GM12878 (cell line): ENCODE measurements around the gene NOSTRIN. TPM values are rescaled to one million over a fixed set of nuclear protein-coding genes. Genes with fewer than 3 reads are reported as not detected.

Experiments used
- BHLHE40 ChIP-seq, 2 experiments: fragments of 450-650 bp in 1 of 2; IDR thresholded peaks; 2 replicates each; pipeline ENCODE4 v1.6.1; 2011 to 2017; ENCODE audit warnings: low read depth in 2 of 2, borderline replicate concordance in 1 of 2, improper control_type of control experiment in 1 of 2, low read length in 1 of 2, mild to moderate bottlenecking in 1 of 2
- CBX5 ChIP-seq: sonication (generic); IDR thresholded peaks from 2 replicates; pipeline ENCODE4 v1.6.1; 2016; ENCODE audit warnings: low read depth, moderate library complexity, mild to moderate bottlenecking, inconsistent platforms
- CHD4 ChIP-seq: fragments of 200-600 bp; sonication (generic); IDR thresholded peaks from 2 replicates; pipeline ENCODE4 v1.6.1; 2016; ENCODE audit warnings: mild to moderate bottlenecking
- EZH2 ChIP-seq: IDR thresholded peaks from 2 replicates; pipeline ENCODE4 v1.6.1; 2012; ENCODE audit warnings: low read depth, mild to moderate bottlenecking, control low read depth, inconsistent platforms, low read length, borderline replicate concordance; ENCODE audit not compliant: control insufficient read depth
- GABPA ChIP-seq: IDR thresholded peaks from 2 replicates; pipeline ENCODE4 v1.6.1; 2014; ENCODE audit warnings: antibody characterized with exemption, low read depth, mild to moderate bottlenecking, inconsistent platforms
- MEF2B ChIP-seq: fragments of 450-650 bp; IDR thresholded peaks from 2 replicates; pipeline ENCODE4 v1.6.1; 2018; ENCODE audit warnings: mild to moderate bottlenecking, moderate library complexity; ENCODE audit not compliant: partially characterized antibody, poor library complexity, severe bottlenecking
- RELA ChIP-seq: fragments of 450-650 bp; IDR thresholded peaks from 2 replicates; pipeline ENCODE4 v1.8.0; 2014; ENCODE audit warnings: borderline replicate concordance; ENCODE audit not compliant: partially characterized antibody
- SIX5 ChIP-seq: IDR thresholded peaks from 2 replicates; pipeline ENCODE4 v1.6.1; 2011; ENCODE audit warnings: mild to moderate bottlenecking, low read depth, low read length, moderate library complexity; ENCODE audit not compliant: severe bottlenecking
- TBL1XR1 ChIP-seq: IDR thresholded peaks from 2 replicates; pipeline ENCODE4 v1.6.1; 2012; ENCODE audit warnings: low read depth, low read length, improper control_type of control experiment
- polyA plus RNA-seq, 11 experiments: library from polyadenylated mRNA; depleted of rRNA in 4 of 11; unstranded in 6 of 11; stranded (reverse) in 5 of 11; fragments of >200 nt; fragmentation: Nextera tagmentation in 4 of 11; fragmentation: Illumina TruSeq in 1 of 11; extraction: Ambion mirVana in 4 of 11; extraction: Trizol in 1 of 11; gene quantifications; 1 replicate in 1 of 11; 2 replicates in 10 of 11; pipeline versions ENCODE4 v1.2.1 to v1.2.3, GENCODE V29; 2011 to 2016; ENCODE audit warnings: inconsistent platforms in 2 of 11, missing spikeins in 2 of 11, low read depth in 1 of 11
- total RNA-seq, 4 experiments: library from RNA; depleted of rRNA in 3 of 4; stranded (reverse); fragments of >200 nt in 3 of 4; fragmentation: Illumina TruSeq in 1 of 4; extraction: Trizol in 1 of 4; gene quantifications; 2 replicates each; pipeline versions ENCODE4 v1.2.1 to v1.2.3, GENCODE V29; 2013 to 2021
- TF ChIP-seq, protein P1 (sequence below): fragments of 450-650 bp; IDR thresholded peaks from 2 replicates; pipeline ENCODE4 v1.6.1; 2017; ENCODE audit warnings: mild to moderate bottlenecking, moderate library complexity
- TF ChIP-seq, protein P2 (sequence below): fragments of 450-650 bp; IDR thresholded peaks from 2 replicates; pipeline ENCODE4 v1.6.1; 2017; ENCODE audit warnings: borderline replicate concordance
- TF ChIP-seq, protein P3 (sequence below): IDR thresholded peaks from 2 replicates; pipeline ENCODE4 v1.6.1; 2012; ENCODE audit warnings: low read depth, low read length, improper control_type of control experiment
- TF ChIP-seq, protein P4 (sequence below): fragments of 450-650 bp; IDR thresholded peaks from 2 replicates; pipeline ENCODE4 v1.6.1; 2016; ENCODE audit warnings: mild to moderate bottlenecking, moderate library complexity, borderline replicate concordance

Gene NOSTRIN
- total and polyA plus RNA-seq, 10 of the 15 experiments (the other 5 are each of a cell fraction or from before 2014, with no cell fraction given): 0.13 to 0.42 (median 0.37) TPM; not detected in 5

DNA sequence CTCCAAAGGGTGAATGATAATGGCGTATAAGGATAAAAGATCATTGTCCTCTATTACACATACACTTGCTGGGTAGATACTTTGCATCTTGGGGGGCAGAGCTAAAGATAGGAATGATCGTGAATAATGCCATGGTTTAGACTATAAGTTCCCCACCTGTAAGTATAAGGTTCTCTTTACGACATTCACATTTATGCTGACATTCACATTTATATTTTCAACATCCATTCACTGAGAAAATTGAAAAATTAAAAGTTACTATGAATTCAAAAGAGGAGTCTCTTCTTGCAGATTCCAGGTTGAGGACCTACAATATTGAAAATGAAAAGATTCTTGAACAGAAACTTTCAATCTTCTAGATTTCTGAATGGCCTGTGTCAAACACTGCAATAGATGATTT lies 89.9 kb downstream of the NOSTRIN start (continued):
- TF ChIP-seq, protein P1, sequence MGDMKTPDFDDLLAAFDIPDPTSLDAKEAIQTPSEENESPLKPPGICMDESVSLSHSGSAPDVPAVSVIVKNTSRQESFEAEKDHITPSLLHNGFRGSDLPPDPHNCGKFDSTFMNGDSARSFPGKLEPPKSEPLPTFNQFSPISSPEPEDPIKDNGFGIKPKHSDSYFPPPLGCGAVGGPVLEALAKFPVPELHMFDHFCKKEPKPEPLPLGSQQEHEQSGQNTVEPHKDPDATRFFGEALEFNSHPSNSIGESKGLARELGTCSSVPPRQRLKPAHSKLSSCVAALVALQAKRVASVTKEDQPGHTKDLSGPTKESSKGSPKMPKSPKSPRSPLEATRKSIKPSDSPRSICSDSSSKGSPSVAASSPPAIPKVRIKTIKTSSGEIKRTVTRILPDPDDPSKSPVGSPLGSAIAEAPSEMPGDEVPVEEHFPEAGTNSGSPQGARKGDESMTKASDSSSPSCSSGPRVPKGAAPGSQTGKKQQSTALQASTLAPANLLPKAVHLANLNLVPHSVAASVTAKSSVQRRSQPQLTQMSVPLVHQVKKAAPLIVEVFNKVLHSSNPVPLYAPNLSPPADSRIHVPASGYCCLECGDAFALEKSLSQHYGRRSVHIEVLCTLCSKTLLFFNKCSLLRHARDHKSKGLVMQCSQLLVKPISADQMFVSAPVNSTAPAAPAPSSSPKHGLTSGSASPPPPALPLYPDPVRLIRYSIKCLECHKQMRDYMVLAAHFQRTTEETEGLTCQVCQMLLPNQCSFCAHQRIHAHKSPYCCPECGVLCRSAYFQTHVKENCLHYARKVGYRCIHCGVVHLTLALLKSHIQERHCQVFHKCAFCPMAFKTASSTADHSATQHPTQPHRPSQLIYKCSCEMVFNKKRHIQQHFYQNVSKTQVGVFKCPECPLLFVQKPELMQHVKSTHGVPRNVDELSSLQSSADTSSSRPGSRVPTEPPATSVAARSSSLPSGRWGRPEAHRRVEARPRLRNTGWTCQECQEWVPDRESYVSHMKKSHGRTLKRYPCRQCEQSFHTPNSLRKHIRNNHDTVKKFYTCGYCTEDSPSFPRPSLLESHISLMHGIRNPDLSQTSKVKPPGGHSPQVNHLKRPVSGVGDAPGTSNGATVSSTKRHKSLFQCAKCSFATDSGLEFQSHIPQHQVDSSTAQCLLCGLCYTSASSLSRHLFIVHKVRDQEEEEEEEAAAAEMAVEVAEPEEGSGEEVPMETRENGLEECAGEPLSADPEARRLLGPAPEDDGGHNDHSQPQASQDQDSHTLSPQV: no peak
- TF ChIP-seq TBL1XR1 (no peak), CBX5 (no peak), EZH2 (no peak), BHLHE40 (IDR thresholded peaks at IDR 0.05; ENCODE audit: borderline replicate concordance in 1 of 2, low read depth in 2 of 2, low read length in 1 of 2) (no peak), RELA (no peak), SIX5 (no peak), GABPA (no peak), MEF2B (no peak), CHD4 (no peak)
- TF ChIP-seq, protein P2, sequence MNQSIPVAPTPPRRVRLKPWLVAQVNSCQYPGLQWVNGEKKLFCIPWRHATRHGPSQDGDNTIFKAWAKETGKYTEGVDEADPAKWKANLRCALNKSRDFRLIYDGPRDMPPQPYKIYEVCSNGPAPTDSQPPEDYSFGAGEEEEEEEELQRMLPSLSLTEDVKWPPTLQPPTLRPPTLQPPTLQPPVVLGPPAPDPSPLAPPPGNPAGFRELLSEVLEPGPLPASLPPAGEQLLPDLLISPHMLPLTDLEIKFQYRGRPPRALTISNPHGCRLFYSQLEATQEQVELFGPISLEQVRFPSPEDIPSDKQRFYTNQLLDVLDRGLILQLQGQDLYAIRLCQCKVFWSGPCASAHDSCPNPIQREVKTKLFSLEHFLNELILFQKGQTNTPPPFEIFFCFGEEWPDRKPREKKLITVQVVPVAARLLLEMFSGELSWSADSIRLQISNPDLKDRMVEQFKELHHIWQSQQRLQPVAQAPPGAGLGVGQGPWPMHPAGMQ: no peak
- TF ChIP-seq, protein P3, sequence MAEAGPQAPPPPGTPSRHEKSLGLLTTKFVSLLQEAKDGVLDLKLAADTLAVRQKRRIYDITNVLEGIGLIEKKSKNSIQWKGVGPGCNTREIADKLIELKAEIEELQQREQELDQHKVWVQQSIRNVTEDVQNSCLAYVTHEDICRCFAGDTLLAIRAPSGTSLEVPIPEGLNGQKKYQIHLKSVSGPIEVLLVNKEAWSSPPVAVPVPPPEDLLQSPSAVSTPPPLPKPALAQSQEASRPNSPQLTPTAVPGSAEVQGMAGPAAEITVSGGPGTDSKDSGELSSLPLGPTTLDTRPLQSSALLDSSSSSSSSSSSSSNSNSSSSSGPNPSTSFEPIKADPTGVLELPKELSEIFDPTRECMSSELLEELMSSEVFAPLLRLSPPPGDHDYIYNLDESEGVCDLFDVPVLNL: no peak
- TF ChIP-seq, protein P4, sequence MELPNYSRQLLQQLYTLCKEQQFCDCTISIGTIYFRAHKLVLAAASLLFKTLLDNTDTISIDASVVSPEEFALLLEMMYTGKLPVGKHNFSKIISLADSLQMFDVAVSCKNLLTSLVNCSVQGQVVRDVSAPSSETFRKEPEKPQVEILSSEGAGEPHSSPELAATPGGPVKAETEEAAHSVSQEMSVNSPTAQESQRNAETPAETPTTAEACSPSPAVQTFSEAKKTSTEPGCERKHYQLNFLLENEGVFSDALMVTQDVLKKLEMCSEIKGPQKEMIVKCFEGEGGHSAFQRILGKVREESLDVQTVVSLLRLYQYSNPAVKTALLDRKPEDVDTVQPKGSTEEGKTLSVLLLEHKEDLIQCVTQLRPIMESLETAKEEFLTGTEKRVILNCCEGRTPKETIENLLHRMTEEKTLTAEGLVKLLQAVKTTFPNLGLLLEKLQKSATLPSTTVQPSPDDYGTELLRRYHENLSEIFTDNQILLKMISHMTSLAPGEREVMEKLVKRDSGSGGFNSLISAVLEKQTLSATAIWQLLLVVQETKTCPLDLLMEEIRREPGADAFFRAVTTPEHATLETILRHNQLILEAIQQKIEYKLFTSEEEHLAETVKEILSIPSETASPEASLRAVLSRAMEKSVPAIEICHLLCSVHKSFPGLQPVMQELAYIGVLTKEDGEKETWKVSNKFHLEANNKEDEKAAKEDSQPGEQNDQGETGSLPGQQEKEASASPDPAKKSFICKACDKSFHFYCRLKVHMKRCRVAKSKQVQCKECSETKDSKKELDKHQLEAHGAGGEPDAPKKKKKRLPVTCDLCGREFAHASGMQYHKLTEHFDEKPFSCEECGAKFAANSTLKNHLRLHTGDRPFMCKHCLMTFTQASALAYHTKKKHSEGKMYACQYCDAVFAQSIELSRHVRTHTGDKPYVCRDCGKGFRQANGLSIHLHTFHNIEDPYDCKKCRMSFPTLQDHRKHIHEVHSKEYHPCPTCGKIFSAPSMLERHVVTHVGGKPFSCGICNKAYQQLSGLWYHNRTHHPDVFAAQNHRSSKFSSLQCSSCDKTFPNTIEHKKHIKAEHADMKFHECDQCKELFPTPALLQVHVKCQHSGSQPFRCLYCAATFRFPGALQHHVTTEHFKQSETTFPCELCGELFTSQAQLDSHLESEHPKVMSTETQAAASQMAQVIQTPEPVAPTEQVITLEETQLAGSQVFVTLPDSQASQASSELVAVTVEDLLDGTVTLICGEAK: no peak
